Stimulated activated CD8-positive, alpha-beta memory T cell treated with anti-CD3 and anti-CD28 coated beads, Interleukin-15, amount 100 ng/mL, for 48 hours (primary cell): ENCODE results near the gene HMGB2.

Experiments used
- DNase-seq, 2 donors: peaks; one replicate each; pipeline ENCODE4 v3.0.0-alpha.2; 2020; ENCODE audit warnings: low read depth in 2 of 2

HMGB2 gene

GRCh38 chr4:173334085-173334890 lies at the start of gene HMGB2:
Gene HMGB2, minus strand, starts transcription at chr4:173334358. Its CDS starts 709 bp downstream, at chr4:173333649.
- peak; percentile 97 to 98 for DNase-seq

- DNase-seq, result no peak
These were observed 48.2 kb upstream of the HMGB2 start for GRCh38 chr4:173382349-173382748.

- no peak for DNase-seq
These were observed 47.5 kb upstream of the HMGB2 start for GRCh38 chr4:173381610-173382009.

DNA sequence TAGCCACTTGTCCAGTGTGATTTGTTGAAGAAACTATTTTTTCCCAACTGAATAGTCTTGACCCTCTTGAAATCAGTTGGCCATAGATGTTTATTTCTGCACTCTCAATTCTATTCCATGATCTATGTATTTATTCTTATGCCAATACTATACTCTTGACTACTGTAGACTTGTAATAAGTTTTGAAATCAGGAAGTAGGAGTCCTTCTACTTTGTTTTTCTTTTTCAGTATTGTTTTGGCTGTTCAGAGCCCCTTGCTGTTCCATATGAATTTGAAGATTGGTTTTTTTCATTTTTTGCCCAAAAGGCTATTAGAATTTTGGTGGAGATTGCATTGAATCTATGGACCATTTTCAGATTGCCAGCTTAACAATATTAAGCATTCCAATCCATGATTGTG lies 46.8 kb upstream of the HMGB2 start:
- no peak for DNase-seq

- no peak for DNase-seq
These were observed 45.8 kb upstream of the HMGB2 start for GRCh38 chr4:173379929-173380328.

DNA sequence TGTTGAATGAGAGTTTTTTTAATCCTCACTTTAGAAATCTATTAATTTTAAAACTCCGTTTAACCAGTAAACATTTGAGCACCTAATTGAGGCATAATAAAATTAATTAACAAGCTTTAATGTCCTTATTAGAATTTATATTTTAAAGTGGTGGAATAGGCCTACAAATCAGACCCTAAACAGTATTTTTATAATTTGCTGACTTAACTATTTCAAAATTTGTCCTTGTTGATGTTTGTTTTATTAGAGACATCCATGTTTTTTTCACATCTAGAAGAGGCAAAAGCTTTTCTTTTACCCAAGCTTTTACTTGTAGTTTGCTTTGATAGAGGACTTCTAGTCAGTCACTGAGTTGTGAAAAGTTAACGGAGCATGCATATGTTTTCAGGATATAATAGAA lies 40.4 kb upstream of the HMGB2 start:
- DNase-seq, result no peak

GRCh38 chr4:173371292-173372192 lies 37.4 kb upstream of the HMGB2 start:
- peak; percentile 8 to 14 for DNase-seq

DNA sequence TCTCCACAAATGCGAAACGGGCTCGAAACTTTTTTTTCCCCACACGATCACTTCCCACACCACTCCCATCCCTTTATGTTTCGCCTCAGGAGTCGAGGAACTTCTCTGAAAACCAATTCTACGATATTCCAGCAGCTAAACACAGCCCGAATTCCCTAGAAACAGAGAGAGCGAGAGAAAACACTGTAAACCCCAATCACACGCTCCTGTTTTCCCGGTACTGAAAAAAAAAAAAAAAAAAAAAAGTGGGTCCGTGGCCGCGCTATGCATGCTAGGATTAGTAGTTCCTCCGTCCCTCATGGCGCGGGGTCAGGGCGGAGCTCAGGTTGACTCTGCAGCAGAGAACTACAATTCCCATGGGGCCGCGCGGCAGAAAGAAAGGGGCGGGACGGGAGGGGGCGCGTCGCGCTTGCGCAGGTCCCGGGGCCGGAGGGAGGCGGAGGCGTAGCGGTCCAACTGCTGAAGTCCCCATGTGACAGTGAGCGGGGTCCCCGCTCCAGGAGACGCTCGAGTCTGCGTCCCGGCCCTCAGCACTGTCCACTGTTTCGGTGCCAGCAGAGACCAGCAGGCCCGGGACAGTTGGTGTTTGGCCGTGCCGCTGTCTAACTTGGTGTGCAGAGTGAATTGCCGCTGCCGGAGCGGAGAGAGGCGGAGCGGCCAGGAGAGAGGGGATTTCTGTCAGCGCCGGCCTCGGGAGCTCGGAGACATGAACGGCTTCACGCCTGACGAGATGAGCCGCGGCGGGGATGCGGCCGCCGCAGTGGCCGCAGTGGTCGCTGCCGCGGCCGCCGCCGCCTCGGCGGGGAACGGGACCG lies 36.5 kb upstream of the HMGB2 start, which contains the start of gene SAP30:
Gene SAP30 (plus strand): TSS at position 478 of the 815 bp plus-strand sequence. CDS start 229 bp downstream, at position 707.
- peak; percentile 93 to 95 for DNase-seq

GRCh38 chr4:173370130-173370476 lies 35.9 kb upstream of the HMGB2 start:
- peak; percentile 27 to 29 for DNase-seq

GRCh38 chr4:173367946-173368345 lies 33.8 kb upstream of the HMGB2 start:
- no peak for DNase-seq

DNA sequence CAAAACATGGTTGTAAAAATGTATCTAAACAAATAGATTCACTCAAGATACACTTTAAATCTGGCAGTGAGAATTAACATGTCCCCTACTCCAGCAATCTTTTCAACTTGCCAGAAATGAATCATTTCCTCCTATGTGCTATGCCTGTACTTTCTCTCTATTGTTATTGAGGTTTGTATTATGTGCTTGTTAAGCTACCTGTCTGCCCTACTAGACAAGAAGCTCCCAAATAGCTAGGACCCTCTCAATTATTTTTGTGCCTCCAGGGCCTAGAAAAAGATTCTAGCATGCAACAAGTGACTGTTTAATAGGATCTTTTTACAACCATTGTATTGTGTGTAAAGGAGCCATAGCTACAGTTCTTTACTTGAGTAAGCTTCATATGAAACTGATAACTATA lies 33.1 kb upstream of the HMGB2 start:
- DNase-seq, result no peak

DNA sequence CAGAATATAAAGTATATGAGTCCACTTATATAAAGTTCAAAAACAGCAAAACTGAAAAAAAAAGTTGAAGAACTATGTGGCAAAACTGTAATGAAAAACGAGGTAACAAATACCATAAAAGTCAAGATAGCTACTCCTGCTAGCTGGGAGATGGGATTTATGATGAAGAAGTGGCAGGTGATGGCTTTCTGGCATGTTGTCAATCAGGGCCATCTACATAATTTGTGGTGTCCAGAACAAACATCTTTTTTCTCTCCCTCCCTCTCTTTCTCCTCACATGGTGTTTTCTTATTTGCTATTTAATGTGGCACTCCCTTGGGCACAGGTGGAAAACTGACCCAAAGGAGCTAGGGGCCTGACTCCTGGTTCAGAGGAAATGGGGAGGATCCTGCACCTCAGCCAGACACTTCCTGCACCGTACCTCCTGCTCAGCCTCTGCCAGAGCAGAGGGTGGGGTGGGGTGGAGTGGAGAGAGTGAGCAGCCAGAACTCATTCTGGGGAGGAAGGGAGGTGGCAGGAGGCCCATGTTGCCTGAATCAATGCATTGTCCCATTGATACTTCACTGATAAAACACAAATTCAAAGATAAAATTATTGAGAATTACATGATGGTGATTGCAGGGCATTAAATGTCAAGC lies 31.3 kb upstream of the HMGB2 start:
- no peak for DNase-seq

- DNase-seq, result no peak
These were observed 28.5 kb upstream of the HMGB2 start for GRCh38 chr4:173362666-173363065.

DNA sequence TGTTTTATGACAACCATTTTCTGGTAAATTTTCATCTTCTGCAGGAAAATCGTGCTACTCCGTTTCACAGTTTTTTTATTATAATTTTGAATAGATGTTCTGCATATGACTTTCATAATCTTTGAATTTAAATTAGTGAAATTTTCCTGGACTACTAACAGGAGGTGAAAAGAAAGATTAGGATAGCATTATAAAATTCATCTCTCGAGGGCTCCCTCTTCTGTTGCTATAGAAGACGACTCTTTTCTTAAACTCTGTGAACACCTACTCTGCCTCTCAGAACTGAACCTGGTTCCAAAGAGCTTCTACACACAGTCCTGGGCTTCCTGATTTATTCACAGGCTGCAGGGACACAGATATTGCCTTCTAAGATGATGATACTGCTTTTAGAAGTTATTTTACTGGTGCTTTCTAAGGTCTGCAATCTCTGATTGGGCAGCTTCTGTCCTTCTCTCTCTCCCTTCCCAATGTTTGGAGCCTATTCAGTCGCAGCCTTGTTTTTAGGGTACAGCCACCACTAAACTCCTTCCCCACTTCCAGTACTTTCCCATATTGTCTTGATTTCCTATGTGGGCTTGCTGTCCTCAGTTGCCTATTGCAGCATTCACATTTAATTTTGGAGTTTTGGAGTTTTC lies 26.5 kb upstream of the HMGB2 start:
- no peak for DNase-seq

- DNase-seq, result no peak
These were observed 23.8 kb upstream of the HMGB2 start for GRCh38 chr4:173357939-173358338.

DNA sequence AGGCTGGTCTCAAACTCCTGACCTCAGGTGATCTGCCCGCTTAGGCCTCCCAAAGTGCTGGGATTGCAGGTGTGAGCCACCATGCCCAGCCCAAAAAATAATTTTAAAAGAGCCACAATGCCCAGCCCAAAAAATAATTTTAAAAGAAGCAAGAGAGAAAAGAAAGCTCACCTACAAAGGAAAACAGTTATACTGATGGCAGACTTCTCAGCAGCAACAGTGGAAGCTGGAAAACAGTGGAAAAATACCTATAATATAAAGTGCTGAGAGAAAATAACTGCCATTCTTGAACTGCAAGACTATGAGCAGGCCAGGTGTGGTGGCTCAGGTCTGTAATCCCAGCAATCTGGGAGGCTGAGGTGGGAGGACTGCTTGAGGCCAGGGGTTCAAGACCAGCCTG lies 13.3 kb upstream of the HMGB2 start:
- no peak for DNase-seq

- no peak for DNase-seq
These were observed 11.9 kb upstream of the HMGB2 start for GRCh38 chr4:173346074-173346473.

DNA sequence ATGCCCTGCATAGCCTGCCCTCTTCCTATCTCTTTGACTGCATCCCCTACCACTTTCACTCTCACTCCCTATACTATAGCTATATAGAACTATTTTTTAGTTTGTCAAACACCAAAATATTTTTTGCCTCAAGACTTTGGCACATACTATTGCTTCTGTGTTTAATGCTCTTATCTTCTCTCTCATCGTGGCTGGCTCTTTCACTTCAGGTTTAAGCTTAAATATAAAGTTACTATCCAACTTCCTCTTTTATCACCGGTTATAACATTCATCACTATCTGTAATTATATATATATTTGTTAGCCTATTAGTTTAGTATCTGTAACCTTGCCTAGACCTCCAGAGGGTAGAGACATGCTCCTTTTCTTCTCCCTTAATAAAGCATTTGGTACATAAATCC lies 11.5 kb upstream of the HMGB2 start:
- no peak for DNase-seq

- no peak for DNase-seq
These were observed 9.8 kb upstream of the HMGB2 start for GRCh38 chr4:173343832-173344397.

GRCh38 chr4:173337463-173337862 lies 3.3 kb upstream of the HMGB2 start:
- no peak for DNase-seq
